Keratinocyte (primary cell): Measurements from ENCODE around the gene RNF183. TPM values are rescaled to one million over a fixed set of nuclear protein-coding genes. Genes with fewer than 3 reads are reported as not detected.

Experiments used
- DNase-seq: peaks from one replicate; pipeline ENCODE4 v3.0.0-alpha.2; 2011; ENCODE audit warnings: low read depth, missing footprints, low spot score
- FAIRE-seq: peaks from 2 replicates; lab custom pipeline; 2011; peaks lifted over from hg19 to GRCh38; lab: Jason Lieb, UNC
- H2AFZ ChIP-seq: 2 replicates; pipeline ENCODE4 v1.6.0; 2012; ENCODE audit warnings: low read length, control low read depth, inconsistent platforms; ENCODE audit not compliant: control insufficient read depth
- H3K27ac ChIP-seq: 2 replicates; pipeline ENCODE4 v1.5.1; 2011; ENCODE audit warnings: low read length; ENCODE audit not compliant: control insufficient read depth, insufficient read depth
- H3K27me3 ChIP-seq: 3 replicates; pipeline ENCODE4 v1.6.0; 2011; ENCODE audit warnings: low read length; ENCODE audit not compliant: control insufficient read depth, insufficient read depth; ENCODE audit errors: extremely low read depth
- H3K36me3 ChIP-seq, 2 experiments: 2 replicates in 1 of 2; 3 replicates in 1 of 2; pipeline ENCODE4 v1.5.1; 2011; ENCODE audit warnings: low read length in 2 of 2, mild to moderate bottlenecking in 1 of 2; ENCODE audit not compliant: control insufficient read depth in 2 of 2, insufficient read depth in 2 of 2; ENCODE audit errors: extremely low read depth in 1 of 2
- H3K4me1 ChIP-seq: 3 replicates; pipeline ENCODE4 v1.5.1; 2011; ENCODE audit warnings: low read length; ENCODE audit not compliant: control insufficient read depth, insufficient read depth; ENCODE audit errors: extremely low read depth
- H3K4me2 ChIP-seq: 3 replicates; pipeline ENCODE4 v1.6.0; 2011; ENCODE audit warnings: low read depth, low read length; ENCODE audit not compliant: control insufficient read depth, insufficient read depth; ENCODE audit errors: extremely low read depth
- H3K4me3 ChIP-seq, 3 experiments: fragments of 200-600 bp in 1 of 3; sonication (generic) in 1 of 3; 2 replicates in 2 of 3; 3 replicates in 1 of 3; pipeline ENCODE4 v1.5.1; 2011 to 2016; ENCODE audit warnings: low read length in 3 of 3, mild to moderate bottlenecking in 3 of 3, control low read depth in 2 of 3, inconsistent platforms in 1 of 3, low read depth in 1 of 3, mixed read lengths in 1 of 3, mixed run types in 1 of 3, moderate library complexity in 1 of 3; ENCODE audit not compliant: control insufficient read depth in 2 of 3, insufficient read depth in 2 of 3; ENCODE audit errors: extremely low read depth in 1 of 3
- H3K79me2 ChIP-seq: 2 replicates; pipeline ENCODE4 v1.6.0; 2012; ENCODE audit warnings: low read length; ENCODE audit not compliant: control insufficient read depth, insufficient read depth
- H3K9ac ChIP-seq: 3 replicates; pipeline ENCODE4 v1.6.0; 2011; ENCODE audit warnings: low read length; ENCODE audit not compliant: control insufficient read depth, insufficient read depth; ENCODE audit errors: extremely low read depth
- H3K9me1 ChIP-seq: 3 replicates; pipeline ENCODE4 v1.6.0; 2011; ENCODE audit warnings: low read length; ENCODE audit not compliant: control insufficient read depth, insufficient read depth; ENCODE audit errors: extremely low read depth
- H3K9me3 ChIP-seq: 2 replicates; pipeline ENCODE4 v1.5.1; 2012; ENCODE audit warnings: low read depth, low read length; ENCODE audit not compliant: control insufficient read depth
- H4K20me1 ChIP-seq: 3 replicates; pipeline ENCODE4 v1.6.0; 2011; ENCODE audit warnings: low read length; ENCODE audit not compliant: control insufficient read depth, insufficient read depth; ENCODE audit errors: extremely low read depth
- CTCF ChIP-seq, 3 experiments: IDR thresholded peaks in 1 of 3; conservative IDR thresholded peaks in 1 of 3; optimal IDR thresholded peaks in 1 of 3; 2 replicates in 2 of 3; 3 replicates in 1 of 3; pipeline versions ENCODE3 to v1.5.1; 2011; ENCODE audit warnings: low read length in 3 of 3, mild to moderate bottlenecking in 3 of 3, moderate library complexity in 2 of 3, control low read depth in 1 of 3, inconsistent platforms in 1 of 3; ENCODE audit not compliant: insufficient read depth in 2 of 3; ENCODE audit errors: extremely low read depth in 1 of 3
- EZH2 ChIP-seq: IDR thresholded peaks from one replicate; pipeline ENCODE4 v1.6.1; 2012; ENCODE audit warnings: inconsistent platforms, mild to moderate bottlenecking, low read length, moderate library complexity
- dilution Hi-C: fragments of 300-500 bp; cut with MboI; formaldehyde crosslinking; loops from one replicate; pipeline ENCODE4 v1.7.0; 2020; ENCODE audit warnings: low sequenced_read_pairs; ENCODE audit not compliant: extremely low pct_ligation_motif_present
- polyA plus RNA-seq, 5 experiments: library from polyadenylated mRNA; depleted of rRNA in 3 of 5; stranded (reverse) in 3 of 5; stranded (forward) in 1 of 5; unstranded in 1 of 5; fragments of >200 nt; gene quantifications; 1 replicate in 1 of 5; 2 replicates in 3 of 5; 3 replicates in 1 of 5; pipeline versions ENCODE4 v1.2.1 to v1.2.3, GENCODE V29; 2011 to 2012; ENCODE audit warnings: missing spikeins in 2 of 5, low read depth in 1 of 5, low replicate concordance in 1 of 5

The RNF183 gene
- polyA plus RNA-seq, 1 donor (not counting 4 experiments of a cell fraction or from before 2014, with no cell fraction given), result not detected

DNA sequence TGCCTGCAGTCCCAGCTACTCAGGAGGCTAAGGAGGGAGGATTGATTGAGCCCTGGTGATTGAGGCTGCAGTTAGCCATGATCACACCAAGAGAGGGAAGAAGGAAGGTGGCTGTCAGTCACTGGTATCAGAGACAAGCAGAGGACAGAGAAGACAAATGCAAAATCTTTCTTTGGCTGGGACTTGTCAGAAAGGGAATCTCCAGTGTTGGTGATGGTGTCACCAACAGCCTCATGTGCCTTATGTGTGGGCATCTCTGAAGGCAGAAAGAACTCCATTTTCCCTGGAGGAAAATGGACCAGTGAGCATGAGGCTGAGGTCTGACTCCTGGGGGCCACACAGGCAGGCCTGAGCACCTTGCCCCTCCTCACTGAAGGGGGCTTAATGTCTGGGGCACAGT, 12.1 kb upstream of the RNF183 start:
- no peak overlapping the region for H2AFZ ChIP-seq
- dilution Hi-C loops, result no loop called here

GRCh38 chr9:113313261-113313660, 10.1 kb upstream of the RNF183 start:
- dilution Hi-C loops, result no loop called here
- H3K4me3 ChIP-seq, result no peak overlapping the region
- no peaks in the 10 kb centered on the region for H3K9me3 ChIP-seq
- H3K27ac ChIP-seq, result no peak overlapping the region
- H3K79me2 ChIP-seq, result no peaks in the 10 kb centered on the region
- DNase-seq (no peak), FAIRE-seq (no peak)
- TF ChIP-seq EZH2 (no peak), CTCF (optimal IDR thresholded peaks at IDR 0.05 in 1 of 3, IDR thresholded peaks at IDR 0.05 in 1 of 3, conservative IDR thresholded peaks at IDR 0.05 in 1 of 3; ENCODE audit: extremely low read depth in 1 of 3, insufficient read depth in 2 of 3, low read length in 3 of 3) (no peak)
- H3K36me3 ChIP-seq, result no peaks in the 10 kb centered on the region
- no peaks in the 10 kb centered on the region for H3K9me1 ChIP-seq
- H3K4me2 ChIP-seq, result no peak overlapping the region
- H3K27me3 ChIP-seq, result no peaks in the 10 kb centered on the region
- no peak overlapping the region for H2AFZ ChIP-seq
- no peak overlapping the region for H3K9ac ChIP-seq
- no peaks in the 10 kb centered on the region for H4K20me1 ChIP-seq
- no peaks in the 10 kb centered on the region for H3K4me1 ChIP-seq

More for the DNA sequence above, 12.1 kb upstream of the RNF183 start:
- Histone ChIP-seq H3K27ac (no peak overlapping the region), H3K4me1 (no peaks in the 10 kb centered on the region), H4K20me1 (no peaks in the 10 kb centered on the region), H3K36me3 (peaks cover 0 to 2% of the 10 kb centered on the region in 2 experiments), H3K79me2 (no peaks in the 10 kb centered on the region), H3K4me3 (no peak overlapping the region), H3K9me3 (no peaks in the 10 kb centered on the region), H3K9ac (no peak overlapping the region), H3K4me2 (no peak overlapping the region), H3K27me3 (no peaks in the 10 kb centered on the region), H3K9me1 (no peaks in the 10 kb centered on the region)
- TF ChIP-seq CTCF (optimal IDR thresholded peaks at IDR 0.05 in 1 of 3, IDR thresholded peaks at IDR 0.05 in 1 of 3, conservative IDR thresholded peaks at IDR 0.05 in 1 of 3; ENCODE audit: extremely low read depth in 1 of 3, insufficient read depth in 2 of 3, low read length in 3 of 3) (no peak), EZH2 (no peak)
- FAIRE-seq (no peak), DNase-seq (no peak)
